Stimulated activated CD8-positive, alpha-beta memory T cell treated with anti-CD3 and anti-CD28 coated beads, Interleukin-12 subunit alpha, Interleukin-12 subunit beta, amount 100 ng/mL, for 4 hours (primary cell): ENCODE data around the gene TRIM34.
"Not testable (repeated sequence)": the region's sequence is repeated elsewhere in the genome, so short reads cannot be mapped to it uniquely, and the experiment has no call there.

ENCODE experiments used
- DNase-seq: peaks from one replicate; pipeline ENCODE4 v3.0.0-alpha.2; 2020; ENCODE audit warnings: low read depth

TRIM34 gene

GRCh38 chr11:5684646-5685362 is 60.0 kb downstream of the TRIM34 start, which contains the start of gene TRIM5:
TSS of gene TRIM5 (minus strand) at chr11:5685074. CDS start at chr11:5680177, 4,897 bp downstream.
- peak; percentile 66 for DNase-seq

GRCh38 chr11:5686426-5686825 is 61.6 kb downstream of the TRIM34 start:
- no peak for DNase-seq

GRCh38 chr11:5688482-5688881 is 63.7 kb downstream of the TRIM34 start:
- no peak for DNase-seq

GRCh38 chr11:5689551-5689983 is 64.8 kb downstream of the TRIM34 start, which contains the start of gene TRIM22:
TSS of gene TRIM22 (plus strand) at chr11:5689790. CDS start at chr11:5696233, 6,443 bp downstream.
- no peak for DNase-seq

GRCh38 chr11:5690216-5690615 is 65.4 kb downstream of the TRIM34 start:
- no peak for DNase-seq

- DNase-seq: no peak
Observed at GRCh38 chr11:5690736-5691135, 65.9 kb downstream of the TRIM34 start.

- not testable (repeated sequence) for DNase-seq
Observed at GRCh38 chr11:5691238-5691963, 66.6 kb downstream of the TRIM34 start.

- no peak for DNase-seq
Observed at GRCh38 chr11:5691964-5692361, 67.2 kb downstream of the TRIM34 start.
